AML-193 (cell line): ENCODE data around the gene PITPNC1.
A peak's percentile ranks its signal among the peaks of the same experiment; 100 is the strongest.
"Not testable (repeated sequence)": the region's sequence is repeated elsewhere in the genome, so short reads cannot be mapped to it uniquely, and the experiment has no call there.

Experiments
- DNase-seq, 2 experiments: peaks; one replicate each; lab custom pipeline; 2025; lab: John Stamatoyannopoulos, UW

Gene PITPNC1

GRCh38 chr17:67376737-67377487 is at the start of gene PITPNC1:
TSS of gene PITPNC1 (plus strand) at chr17:67377281.
- DNase-seq = peak; percentile 62 to 67

GRCh38 chr17:67328026-67328425 is 49.1 kb upstream of the PITPNC1 start:
- no peak for DNase-seq

- not testable (repeated sequence) for DNase-seq
Observed at GRCh38 chr17:67331381-67332161, 45.5 kb upstream of the PITPNC1 start.

GRCh38 chr17:67332162-67332508 is 44.9 kb upstream of the PITPNC1 start:
- DNase-seq = not testable (repeated sequence)

- no peak for DNase-seq
Observed at GRCh38 chr17:67335245-67335835, 41.7 kb upstream of the PITPNC1 start.

GRCh38 chr17:67336859-67337258 is 40.2 kb upstream of the PITPNC1 start:
- DNase-seq = no peak

- DNase-seq = not testable (repeated sequence)
Observed at GRCh38 chr17:67338353-67338752, 38.7 kb upstream of the PITPNC1 start.

- DNase-seq = no peak
Observed at GRCh38 chr17:67343237-67343636, 33.8 kb upstream of the PITPNC1 start.

- no peak for DNase-seq
Observed at GRCh38 chr17:67347826-67348225, 29.3 kb upstream of the PITPNC1 start.

- DNase-seq = no peak
Observed at GRCh38 chr17:67349420-67349819, 27.7 kb upstream of the PITPNC1 start.

GRCh38 chr17:67353161-67353560 is 23.9 kb upstream of the PITPNC1 start:
- no peak for DNase-seq

GRCh38 chr17:67353929-67354574 is 23.0 kb upstream of the PITPNC1 start:
- peak; percentile 69 to 79 for DNase-seq

GRCh38 chr17:67358612-67359011 is 18.5 kb upstream of the PITPNC1 start:
- DNase-seq = no peak

- peak; percentile 22 to 40 for DNase-seq
Observed at GRCh38 chr17:67359960-67360791, 16.9 kb upstream of the PITPNC1 start.

GRCh38 chr17:67360880-67361279 is 16.2 kb upstream of the PITPNC1 start:
- no peak for DNase-seq

- no peak for DNase-seq
Observed at GRCh38 chr17:67362173-67362572, 14.9 kb upstream of the PITPNC1 start.

- peak in 1 of 2 experiments; percentile 18 for DNase-seq
Observed at GRCh38 chr17:67364847-67365737, 12.0 kb upstream of the PITPNC1 start.

- DNase-seq = peak; percentile 70 to 76
Observed at GRCh38 chr17:67365738-67366192, 11.3 kb upstream of the PITPNC1 start.

GRCh38 chr17:67366193-67367157 is 10.6 kb upstream of the PITPNC1 start, which contains the start of gene PSMD12:
TSS of gene PSMD12 (minus strand) at chr17:67366577. CDS start at chr17:67366519, 58 bp downstream.
- DNase-seq = peak; percentile 84 to 86
